Pulmonary artery endothelial cell (primary cell): ENCODE measurements around the gene OR51F2. TPM values are rescaled to one million over a fixed set of nuclear protein-coding genes. Genes with fewer than 3 reads are reported as not detected.

ENCODE experiments used
- total RNA-seq: library from RNA; depleted of rRNA; stranded (reverse); fragments of >200 nt; gene quantifications from 2 replicates; pipeline ENCODE4 v1.2.3, GENCODE V29; 2014

Gene OR51F2
- total RNA-seq, 1 donor from 2014 or later: not detected

Other genes starting within 250 kb of the OR51F2 start
- not detected in 2 replicates for gene OR52I2, start 239.6 kb upstream of the OR51F2 start, total RNA-seq
- gene OR52I1, start 227.3 kb upstream of the OR51F2 start, total RNA-seq: not detected in 2 replicates
- gene TRIM68, start 213.1 kb upstream of the OR51F2 start, total RNA-seq: 10.4 and 13.5 TPM in 2 replicates
- not detected in 2 replicates for gene OR51D1, start 183.8 kb upstream of the OR51F2 start, total RNA-seq
- not detected in 2 replicates for gene OR51E1, start 177.3 kb upstream of the OR51F2 start, total RNA-seq
- not detected in 2 replicates for gene OR51E2, start 123.5 kb upstream of the OR51F2 start, total RNA-seq
- not detected in 2 replicates for gene MMP26, start 116.5 kb upstream of the OR51F2 start, total RNA-seq
- gene OR51F1, start 51.4 kb upstream of the OR51F2 start, total RNA-seq: not detected in 2 replicates
- not detected in 2 replicates for gene OR52R1, start 16.9 kb upstream of the OR51F2 start, total RNA-seq
- gene OR51S1, start 27.9 kb downstream of the OR51F2 start, total RNA-seq: not detected in 2 replicates
- not detected in 2 replicates for gene OR51T1, start 60.6 kb downstream of the OR51F2 start, total RNA-seq
- not detected in 2 replicates for gene OR51A7, start 82.5 kb downstream of the OR51F2 start, total RNA-seq
- not detected in 2 replicates for gene OR51G2, start 98.0 kb downstream of the OR51F2 start, total RNA-seq
- gene OR51G1, start 103.0 kb downstream of the OR51F2 start, total RNA-seq: not detected in 2 replicates
- gene OR51A4, start 126.3 kb downstream of the OR51F2 start, total RNA-seq: not detected in 2 replicates
- gene OR51A2, start 134.4 kb downstream of the OR51F2 start, total RNA-seq: not detected in 2 replicates
- not detected in 2 replicates for gene OR51L1, start 173.5 kb downstream of the OR51F2 start, total RNA-seq
- not detected in 2 replicates for gene OR52J3, start 225.2 kb downstream of the OR51F2 start, total RNA-seq
- gene OR52E2, start 238.3 kb downstream of the OR51F2 start, total RNA-seq: not detected in 2 replicates
- gene OR52E1, start 248.3 kb downstream of the OR51F2 start, total RNA-seq: not detected in 2 replicates